Measurements from ENCODE around the gene KCNJ10.
"Not testable (repeated sequence)": the region's sequence is repeated elsewhere in the genome, so short reads cannot be mapped to it uniquely, and the experiment has no call there.

The KCNJ10 gene

GRCh38 chr1:160053548-160054365 lies 16.2 kb downstream of the KCNJ10 start:
- no peak for FAIRE-seq

DNA sequence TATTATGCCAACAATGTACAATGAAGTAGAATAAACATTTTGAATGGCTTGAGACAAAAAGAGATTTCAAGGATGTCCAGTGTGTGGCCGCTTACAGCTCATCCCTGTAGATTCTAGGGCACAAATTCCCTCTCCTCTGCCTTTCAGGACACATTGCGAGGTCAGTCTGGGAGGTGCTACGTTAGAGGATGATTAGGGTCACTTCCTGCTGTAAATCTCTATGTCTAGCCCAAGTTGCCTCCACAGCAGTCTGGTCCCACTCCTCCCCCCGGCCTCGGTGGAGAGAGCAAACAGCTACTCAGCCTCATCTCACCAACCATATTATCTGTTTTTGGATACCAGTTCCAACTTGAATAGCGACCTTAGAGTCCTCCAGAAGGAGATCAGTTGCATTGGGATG lies 17.0 kb downstream of the KCNJ10 start:
- no peak for FAIRE-seq

DNA sequence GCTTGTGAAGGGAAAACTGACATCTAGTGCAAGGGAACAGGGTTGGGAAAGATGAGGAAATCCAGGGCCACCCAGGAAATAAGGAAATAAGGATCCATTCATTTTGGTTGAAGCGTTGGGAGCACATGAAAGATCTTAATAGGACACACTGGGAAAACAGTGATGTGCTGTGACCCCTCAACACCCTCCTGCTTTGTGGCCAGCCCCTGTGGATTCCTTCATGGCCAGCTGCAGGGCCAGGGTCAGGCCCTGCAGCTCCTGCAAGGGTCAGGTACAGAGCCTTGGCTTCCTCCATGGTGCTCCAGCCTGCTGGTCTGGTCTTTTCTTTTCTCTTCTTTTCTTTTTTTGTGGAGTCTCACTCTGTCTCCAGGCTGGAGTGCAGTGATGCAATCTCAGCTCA lies 19.3 kb downstream of the KCNJ10 start:
- no peak for FAIRE-seq

- not testable (repeated sequence) for FAIRE-seq
These were observed 19.8 kb downstream of the KCNJ10 start for GRCh38 chr1:160050182-160050581.

DNA sequence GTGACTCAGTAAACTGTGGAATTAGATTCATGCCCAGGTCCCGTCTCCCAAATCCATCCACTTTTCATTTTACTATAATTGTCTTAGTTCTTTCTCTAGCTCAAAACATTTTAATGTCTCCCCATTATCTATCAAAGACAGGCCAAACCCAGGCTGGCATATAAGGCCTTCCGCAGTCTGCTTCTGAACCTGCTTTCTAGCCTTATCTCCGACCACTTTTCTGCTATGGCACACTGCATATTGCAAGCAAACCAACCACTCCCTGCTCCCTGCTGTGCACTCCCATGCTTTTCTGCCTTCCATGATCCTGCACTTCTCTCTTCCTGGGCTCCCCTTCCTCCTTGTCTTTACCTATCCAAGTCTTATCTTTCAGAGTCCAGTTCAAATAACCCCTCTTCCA lies 20.9 kb downstream of the KCNJ10 start:
- no peak for FAIRE-seq

GRCh38 chr1:160048335-160048734 lies 21.6 kb downstream of the KCNJ10 start:
- FAIRE-seq = no peak

GRCh38 chr1:160047111-160047991 lies 22.6 kb downstream of the KCNJ10 start:
- no peak for FAIRE-seq

GRCh38 chr1:160046494-160047110 lies 23.4 kb downstream of the KCNJ10 start:
- FAIRE-seq = no peak

DNA sequence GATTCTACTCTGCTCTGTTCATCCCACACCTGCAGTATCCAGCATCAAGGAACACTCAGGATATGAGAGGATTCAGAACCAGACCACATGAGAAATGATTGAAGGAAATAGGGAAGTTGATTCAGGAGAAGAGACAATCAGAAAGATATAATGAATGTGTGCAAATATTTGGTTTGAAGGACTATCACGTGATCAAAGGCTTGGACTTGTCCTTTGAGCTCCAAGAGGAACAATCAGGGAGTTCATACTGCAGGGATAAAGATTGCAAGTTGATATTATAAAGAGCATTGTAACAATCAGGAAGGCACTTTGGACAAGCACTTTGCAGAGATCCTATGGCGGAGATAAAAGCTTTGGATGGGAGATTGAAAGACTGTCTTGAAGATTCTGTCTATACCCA lies 24.3 kb downstream of the KCNJ10 start:
- FAIRE-seq = no peak

- FAIRE-seq = no peak
These were observed 26.4 kb downstream of the KCNJ10 start for GRCh38 chr1:160043543-160043942.

DNA sequence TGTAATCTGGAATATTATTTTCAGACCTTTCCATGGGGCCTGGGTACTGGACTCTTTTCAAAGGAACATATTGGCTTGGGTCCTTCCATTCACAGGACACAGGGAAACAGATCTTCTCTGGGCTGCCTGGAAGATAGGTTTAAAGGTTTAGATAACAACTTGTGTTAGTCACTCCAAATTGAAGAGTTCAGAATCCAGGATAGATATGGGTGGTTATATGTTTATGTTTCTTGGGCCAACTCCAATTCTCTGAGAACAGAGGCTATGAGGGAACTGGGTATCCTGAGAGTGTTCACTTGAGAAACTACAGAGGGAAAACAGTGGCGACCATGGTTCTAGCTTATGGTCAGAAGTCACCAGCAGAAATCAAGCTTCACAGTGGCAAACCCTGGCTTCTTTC lies 29.5 kb downstream of the KCNJ10 start:
- no peak for FAIRE-seq

GRCh38 chr1:160032165-160032820 lies 37.7 kb downstream of the KCNJ10 start:
- FAIRE-seq = no peak

DNA sequence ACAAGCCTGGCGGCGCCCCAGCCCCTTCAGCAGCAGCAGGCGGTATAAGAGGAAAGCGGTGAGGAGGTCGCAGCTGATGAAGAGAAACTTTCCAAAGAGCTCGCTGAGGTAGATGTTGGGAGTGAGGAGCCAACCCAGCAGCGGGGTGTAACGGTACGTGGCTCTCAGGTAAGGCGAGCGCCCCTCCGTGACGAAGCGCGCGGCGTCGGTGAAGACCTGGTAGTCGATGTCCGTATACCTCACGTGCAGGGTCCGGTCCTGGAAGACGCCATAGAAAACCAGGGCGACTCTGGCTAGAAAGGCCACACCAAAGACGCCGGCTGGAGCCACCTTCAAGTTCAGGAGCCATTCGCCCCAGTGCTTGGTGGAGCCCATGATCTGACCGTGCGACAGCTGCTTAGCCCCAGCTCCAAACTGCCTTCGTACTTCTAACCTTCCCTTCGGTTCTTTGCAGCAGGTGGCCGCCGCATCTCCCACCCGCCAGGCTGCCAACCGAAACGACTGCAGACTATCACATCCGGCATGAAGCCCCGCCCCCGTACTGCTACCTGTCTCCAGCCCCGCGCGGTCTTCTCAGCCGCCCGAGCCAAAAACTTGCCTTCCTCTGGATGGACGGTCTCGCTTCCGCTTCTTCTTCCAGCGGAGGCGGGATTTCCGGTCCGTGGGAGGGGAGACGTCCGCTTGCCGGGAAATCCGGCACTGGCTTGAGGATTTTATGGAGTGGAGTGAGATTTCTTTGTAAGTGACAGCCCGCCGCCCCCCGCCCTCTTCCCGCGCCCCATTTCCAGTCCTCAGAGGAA lies 38.4 kb downstream of the KCNJ10 start, which contains the start of gene PIGM:
Gene PIGM, minus strand, starts transcription at position 626 of the 800 bp plus-strand sequence. Its CDS starts 251 bp downstream, at position 375.
- FAIRE-seq = peak; percentile 65

GRCh38 chr1:160030657-160031364 lies 39.1 kb downstream of the KCNJ10 start:
- no peak for FAIRE-seq

DNA sequence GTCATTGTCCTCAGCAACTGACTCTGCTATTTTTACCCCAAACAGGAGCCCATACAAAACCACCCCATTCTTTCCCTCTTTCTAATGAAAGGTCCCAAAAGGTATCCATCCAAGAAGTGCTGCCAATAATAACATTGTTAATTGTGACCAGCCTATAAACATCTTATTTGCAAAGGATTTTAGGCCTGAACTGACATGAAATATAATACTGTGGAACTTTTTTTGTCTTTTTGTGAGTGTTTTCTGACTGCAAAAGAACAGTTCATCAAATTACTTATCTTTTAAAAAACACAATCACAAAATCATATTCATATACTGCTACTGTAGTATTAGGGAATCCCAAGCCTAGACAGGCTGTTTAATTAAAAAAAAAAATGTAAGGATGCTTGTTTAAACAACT lies 41.5 kb downstream of the KCNJ10 start:
- FAIRE-seq = no peak

GRCh38 chr1:160025314-160025713 lies 44.6 kb downstream of the KCNJ10 start:
- no peak for FAIRE-seq

- FAIRE-seq = no peak
These were observed 45.6 kb downstream of the KCNJ10 start for GRCh38 chr1:160024195-160024905.

DNA sequence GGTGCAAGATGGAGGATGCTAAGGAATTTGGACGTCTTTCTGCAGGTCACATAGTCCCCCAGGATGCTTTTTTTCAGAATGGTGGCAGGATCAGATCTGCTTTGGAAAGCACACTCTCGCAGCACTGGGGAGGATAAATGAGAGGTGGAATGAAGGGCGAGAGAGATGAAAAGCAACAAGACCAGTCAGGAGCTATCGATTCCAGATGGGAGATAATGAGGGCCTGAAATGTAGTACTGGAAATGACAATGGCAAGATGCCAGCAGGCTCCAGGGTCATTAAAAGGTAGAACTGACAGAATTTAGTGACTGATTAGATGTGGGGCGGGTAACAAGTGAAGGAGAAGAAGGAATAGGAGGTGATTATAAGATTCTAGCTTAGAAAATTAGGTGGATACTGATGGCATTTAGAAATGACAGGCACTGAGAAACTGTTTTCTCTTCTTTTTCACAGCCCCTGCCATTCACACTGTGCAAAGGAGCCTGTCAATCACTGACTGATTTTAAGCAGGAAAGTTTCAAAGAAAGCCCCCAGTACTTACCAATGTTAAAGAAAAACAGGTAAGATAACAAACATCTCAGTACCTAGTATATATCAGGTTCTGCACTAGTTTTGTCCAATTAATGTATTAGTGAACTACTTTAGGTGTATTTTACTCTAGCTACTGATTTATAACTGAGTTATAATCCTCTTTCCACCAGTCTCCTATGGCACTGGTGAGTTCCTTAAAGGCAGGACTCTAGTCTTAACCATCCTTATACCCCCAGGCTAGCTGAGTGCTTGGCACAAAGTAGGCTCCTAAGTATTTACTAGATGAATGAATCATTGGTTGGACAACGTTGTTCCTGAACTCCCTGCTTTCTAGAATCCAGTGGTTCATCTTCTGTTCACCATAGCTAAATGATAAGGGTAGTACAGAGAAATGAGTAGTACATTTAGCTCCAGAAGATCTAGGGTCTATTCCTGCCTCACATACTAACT lies 47.3 kb downstream of the KCNJ10 start:
- no peak for FAIRE-seq

DNA sequence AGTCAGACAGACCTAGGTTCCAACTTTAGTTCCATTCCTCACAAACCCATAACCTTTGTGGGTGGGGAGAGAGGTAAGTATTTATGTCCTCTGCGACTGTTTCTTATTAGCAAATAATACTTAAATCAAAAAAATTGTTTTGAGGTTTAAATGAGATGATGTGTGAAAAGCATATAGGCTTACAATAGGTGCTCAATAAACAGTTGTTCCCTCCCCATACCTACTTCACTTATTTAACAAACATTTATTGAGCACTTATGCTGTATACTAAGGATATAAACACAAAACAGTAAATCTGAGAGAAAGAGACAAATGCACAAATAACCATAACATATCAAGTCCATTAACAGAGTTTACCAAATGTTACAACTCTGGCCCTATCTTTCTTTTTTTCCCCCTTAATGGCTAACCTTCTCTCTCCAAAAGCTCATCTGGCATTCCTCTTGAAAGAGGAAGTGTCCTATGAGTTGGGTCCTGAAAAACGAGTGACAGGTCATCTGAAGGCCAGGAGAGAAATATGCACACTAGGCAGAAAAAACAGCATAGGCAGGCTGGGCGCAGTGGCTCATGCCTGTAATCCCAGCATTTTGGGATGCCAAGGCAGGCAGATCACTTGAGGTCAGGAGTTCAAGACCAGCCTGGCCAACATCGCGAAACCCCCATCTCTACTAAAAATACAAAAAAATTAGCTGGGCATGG lies 48.4 kb downstream of the KCNJ10 start:
- FAIRE-seq = no peak

Data from A204.1 (cell line).